GM20000 (cell line): ENCODE measurements around the gene APC2.

Experiments used
- DNase-seq: peaks from one replicate; pipeline ENCODE4 v3.0.0; 2012; ENCODE audit warnings: low spot score
- CTCF ChIP-seq: IDR thresholded peaks from 2 replicates; pipeline ENCODE4 v1.5.1; 2012; ENCODE audit warnings: mild to moderate bottlenecking, control low read depth; ENCODE audit errors: extremely low read depth, missing control alignments

APC2 gene

GRCh38 chr19:1461862-1462261, 11.9 kb downstream of the APC2 start:
- DNase-seq = no peak
- no peak for TF ChIP-seq CTCF

DNA sequence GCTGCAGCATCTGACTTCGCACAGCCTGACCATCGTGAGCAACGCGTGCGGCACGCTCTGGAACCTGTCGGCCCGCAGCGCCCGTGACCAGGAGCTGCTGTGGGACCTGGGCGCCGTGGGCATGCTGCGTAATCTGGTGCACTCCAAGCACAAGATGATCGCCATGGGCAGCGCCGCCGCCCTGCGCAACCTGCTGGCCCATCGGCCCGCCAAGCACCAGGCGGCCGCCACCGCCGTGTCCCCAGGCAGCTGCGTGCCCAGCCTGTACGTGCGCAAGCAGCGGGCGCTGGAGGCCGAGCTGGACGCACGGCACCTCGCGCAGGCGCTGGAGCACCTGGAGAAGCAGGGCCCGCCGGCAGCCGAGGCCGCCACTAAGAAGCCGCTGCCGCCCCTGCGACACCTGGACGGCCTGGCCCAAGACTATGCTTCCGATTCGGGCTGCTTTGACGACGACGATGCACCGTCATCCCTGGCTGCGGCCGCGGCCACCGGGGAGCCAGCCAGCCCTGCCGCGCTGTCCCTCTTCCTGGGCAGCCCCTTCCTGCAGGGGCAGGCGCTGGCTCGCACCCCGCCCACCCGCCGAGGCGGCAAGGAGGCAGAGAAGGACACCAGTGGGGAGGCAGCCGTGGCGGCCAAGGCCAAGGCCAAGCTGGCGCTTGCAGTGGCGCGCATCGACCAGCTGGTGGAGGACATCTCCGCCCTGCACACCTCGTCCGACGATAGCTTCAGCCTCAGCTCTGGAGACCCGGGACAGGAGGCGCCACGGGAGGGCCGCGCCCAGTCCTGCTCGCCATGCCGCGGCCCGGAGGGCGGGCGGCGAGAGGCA, 15.5 kb downstream of the APC2 start:
- peak; percentile 8 for TF ChIP-seq CTCF
- DNase-seq = peak; percentile 84

- no peak for TF ChIP-seq CTCF
- no peak for DNase-seq
Measured at GRCh38 chr19:1466018-1466460, 16.1 kb downstream of the APC2 start.

DNA sequence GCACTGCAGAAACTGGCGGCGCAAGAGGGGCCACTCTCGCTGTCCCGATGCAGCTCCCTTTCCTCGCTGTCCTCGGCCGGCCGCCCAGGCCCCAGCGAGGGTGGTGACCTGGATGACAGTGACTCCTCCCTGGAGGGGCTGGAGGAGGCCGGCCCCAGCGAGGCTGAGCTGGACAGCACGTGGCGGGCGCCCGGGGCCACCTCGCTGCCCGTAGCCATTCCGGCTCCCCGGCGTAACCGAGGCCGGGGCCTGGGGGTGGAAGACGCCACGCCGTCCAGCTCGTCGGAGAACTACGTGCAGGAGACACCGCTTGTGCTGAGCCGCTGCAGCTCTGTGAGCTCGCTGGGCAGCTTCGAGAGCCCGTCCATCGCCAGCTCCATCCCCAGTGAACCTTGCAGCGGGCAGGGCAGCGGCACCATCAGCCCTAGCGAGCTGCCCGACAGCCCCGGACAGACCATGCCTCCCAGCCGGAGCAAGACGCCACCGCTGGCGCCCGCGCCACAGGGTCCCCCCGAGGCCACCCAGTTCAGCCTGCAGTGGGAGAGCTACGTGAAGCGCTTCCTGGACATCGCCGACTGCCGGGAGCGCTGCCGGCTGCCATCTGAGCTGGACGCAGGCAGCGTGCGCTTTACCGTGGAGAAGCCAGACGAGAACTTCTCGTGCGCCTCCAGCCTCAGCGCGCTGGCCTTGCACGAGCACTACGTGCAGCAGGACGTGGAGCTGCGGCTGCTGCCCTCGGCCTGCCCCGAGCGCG, 16.7 kb downstream of the APC2 start:
- TF ChIP-seq CTCF = no peak
- no peak for DNase-seq

DNA sequence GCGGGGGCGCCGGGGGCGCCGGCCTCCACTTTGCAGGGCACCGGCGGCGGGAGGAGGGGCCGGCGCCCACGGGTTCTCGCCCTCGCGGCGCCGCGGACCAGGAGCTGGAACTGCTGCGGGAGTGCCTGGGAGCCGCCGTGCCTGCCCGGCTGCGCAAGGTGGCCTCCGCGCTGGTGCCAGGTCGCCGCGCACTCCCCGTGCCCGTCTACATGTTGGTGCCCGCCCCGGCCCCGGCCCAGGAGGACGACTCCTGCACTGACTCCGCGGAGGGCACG, 17.2 kb downstream of the APC2 start:
- DNase-seq = no peak
- no peak for TF ChIP-seq CTCF

DNA sequence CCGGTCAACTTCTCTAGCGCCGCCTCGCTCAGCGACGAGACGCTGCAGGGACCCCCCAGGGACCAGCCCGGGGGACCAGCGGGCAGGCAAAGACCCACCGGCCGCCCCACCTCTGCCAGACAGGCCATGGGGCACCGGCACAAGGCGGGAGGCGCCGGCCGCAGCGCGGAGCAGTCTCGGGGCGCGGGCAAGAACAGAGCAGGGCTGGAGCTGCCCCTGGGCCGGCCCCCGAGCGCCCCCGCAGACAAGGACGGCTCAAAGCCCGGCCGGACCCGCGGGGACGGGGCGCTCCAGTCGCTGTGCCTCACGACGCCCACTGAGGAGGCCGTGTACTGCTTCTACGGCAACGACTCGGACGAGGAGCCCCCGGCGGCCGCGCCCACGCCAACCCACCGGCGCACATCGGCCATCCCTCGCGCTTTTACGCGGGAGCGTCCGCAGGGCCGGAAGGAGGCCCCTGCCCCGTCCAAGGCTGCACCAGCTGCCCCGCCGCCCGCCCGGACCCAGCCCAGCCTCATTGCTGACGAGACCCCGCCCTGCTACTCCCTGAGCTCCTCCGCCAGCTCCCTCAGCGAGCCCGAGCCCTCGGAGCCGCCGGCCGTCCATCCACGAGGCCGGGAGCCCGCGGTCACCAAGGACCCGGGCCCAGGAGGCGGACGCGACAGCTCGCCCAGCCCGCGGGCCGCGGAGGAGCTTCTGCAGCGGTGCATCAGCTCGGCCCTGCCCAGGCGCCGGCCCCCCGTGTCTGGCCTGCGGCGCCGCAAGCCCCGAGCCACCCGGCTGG, 17.8 kb downstream of the APC2 start:
- no peak for DNase-seq
- TF ChIP-seq CTCF = no peak
